K562 (cell line): Measurements from ENCODE around the gene DHRS13. TPM values are rescaled to one million over a fixed set of nuclear protein-coding genes. Genes with fewer than 3 reads are reported as not detected.
A peak's percentile ranks its signal among the peaks of the same experiment; 100 is the strongest.

Experiments
- CHD2 ChIP-seq: IDR thresholded peaks from 2 replicates; pipeline ENCODE4 v1.6.1; 2011; ENCODE audit warnings: low read depth, low read length
- E2F3 ChIP-seq: fragments of 250-450 bp; sonication (Bioruptor Pico); IDR thresholded peaks from 2 replicates; pipeline ENCODE4 v1.4.0; 2020; ENCODE audit warnings: mild to moderate bottlenecking
- LEF1 ChIP-seq: fragments of 450-650 bp; IDR thresholded peaks from 2 replicates; pipeline ENCODE4 v1.6.1; 2016; ENCODE audit warnings: mild to moderate bottlenecking
- NELFE ChIP-seq: IDR thresholded peaks from 2 replicates; pipeline ENCODE4 v1.6.1; 2011; ENCODE audit warnings: mild to moderate bottlenecking; ENCODE audit not compliant: insufficient read depth, insufficient read length
- SPI1 ChIP-seq: IDR thresholded peaks from 2 replicates; pipeline ENCODE4 v1.6.1; 2011; ENCODE audit warnings: low read depth, low read length, control low read depth, borderline replicate concordance
- STAT5B ChIP-seq: fragments of 250-450 bp; sonication (Bioruptor Pico); IDR thresholded peaks from 2 replicates; pipeline ENCODE4 v1.8.0; 2021; ENCODE audit warnings: mild to moderate bottlenecking, inconsistent platforms
- TAL1 ChIP-seq: fragments of 450-650 bp; IDR thresholded peaks from 2 replicates; pipeline ENCODE4 v1.6.1; 2016; ENCODE audit warnings: mild to moderate bottlenecking
- TCF15 ChIP-seq: fragments of 250-450 bp; sonication (Bioruptor Pico); IDR thresholded peaks from 2 replicates; pipeline ENCODE4 v1.8.0; 2022; ENCODE audit warnings: moderate library complexity, mild to moderate bottlenecking, inconsistent platforms
- ZC3H8 ChIP-seq: fragments of 450-650 bp; IDR thresholded peaks from 2 replicates; pipeline ENCODE4 v1.6.1; 2017
- ZNF668 ChIP-seq: fragments of 250-450 bp; sonication (Bioruptor Pico); IDR thresholded peaks from 2 replicates; pipeline ENCODE4 v1.8.0; 2022; ENCODE audit warnings: mild to moderate bottlenecking, inconsistent platforms
- ZNF830 ChIP-seq: fragments of 250-450 bp; sonication (Bioruptor Pico); IDR thresholded peaks from 2 replicates; pipeline ENCODE4 v1.5.0; 2021; ENCODE audit warnings: mild to moderate bottlenecking
- polyA plus RNA-seq, 8 experiments: library from polyadenylated mRNA; depleted of rRNA in 4 of 8; stranded (reverse) in 5 of 8; unstranded in 3 of 8; fragments of >200 nt; fragmentation: Nextera tagmentation in 2 of 8; fragmentation: Illumina TruSeq in 1 of 8; extraction: Ambion mirVana in 2 of 8; extraction: Trizol in 1 of 8; gene quantifications; 2 replicates each; pipeline versions ENCODE4 v1.2.1 to v1.2.3, GENCODE V29; 2011 to 2014; ENCODE audit warnings: inconsistent platforms in 1 of 8, missing spikeins in 1 of 8
- total RNA-seq, 7 experiments: library from RNA; depleted of rRNA in 6 of 7; stranded (reverse); fragments of >200 nt in 6 of 7; fragmentation: Illumina TruSeq in 2 of 7; extraction: Trizol in 2 of 7; gene quantifications; 2 replicates each; pipeline versions ENCODE4 v1.2.1 to v1.2.3, GENCODE V29; 2011 to 2021; ENCODE audit warnings: low replicate concordance in 1 of 7
- TF ChIP-seq, protein P1 (sequence below): fragments of 450-650 bp; IDR thresholded peaks from 2 replicates; pipeline ENCODE4 v1.6.1; 2017; ENCODE audit warnings: antibody characterized with exemption, mild to moderate bottlenecking
- TF ChIP-seq, protein P2 (sequence below): fragments of 450-650 bp; IDR thresholded peaks from 2 replicates; pipeline ENCODE4 v1.6.1; 2017; ENCODE audit warnings: antibody characterized with exemption
- TF ChIP-seq, protein P3 (sequence below): fragments of 250-450 bp; sonication (Bioruptor Pico); IDR thresholded peaks from 2 replicates; pipeline ENCODE4 v1.5.0; 2021; ENCODE audit warnings: mild to moderate bottlenecking, borderline replicate concordance

DHRS13 gene
- total and polyA plus RNA-seq, 9 of the 15 experiments (the other 6 are each of a cell fraction or from before 2014, with no cell fraction given), result 0.32 to 52.3 (median 34.3) TPM; not detected in 1

DNA sequence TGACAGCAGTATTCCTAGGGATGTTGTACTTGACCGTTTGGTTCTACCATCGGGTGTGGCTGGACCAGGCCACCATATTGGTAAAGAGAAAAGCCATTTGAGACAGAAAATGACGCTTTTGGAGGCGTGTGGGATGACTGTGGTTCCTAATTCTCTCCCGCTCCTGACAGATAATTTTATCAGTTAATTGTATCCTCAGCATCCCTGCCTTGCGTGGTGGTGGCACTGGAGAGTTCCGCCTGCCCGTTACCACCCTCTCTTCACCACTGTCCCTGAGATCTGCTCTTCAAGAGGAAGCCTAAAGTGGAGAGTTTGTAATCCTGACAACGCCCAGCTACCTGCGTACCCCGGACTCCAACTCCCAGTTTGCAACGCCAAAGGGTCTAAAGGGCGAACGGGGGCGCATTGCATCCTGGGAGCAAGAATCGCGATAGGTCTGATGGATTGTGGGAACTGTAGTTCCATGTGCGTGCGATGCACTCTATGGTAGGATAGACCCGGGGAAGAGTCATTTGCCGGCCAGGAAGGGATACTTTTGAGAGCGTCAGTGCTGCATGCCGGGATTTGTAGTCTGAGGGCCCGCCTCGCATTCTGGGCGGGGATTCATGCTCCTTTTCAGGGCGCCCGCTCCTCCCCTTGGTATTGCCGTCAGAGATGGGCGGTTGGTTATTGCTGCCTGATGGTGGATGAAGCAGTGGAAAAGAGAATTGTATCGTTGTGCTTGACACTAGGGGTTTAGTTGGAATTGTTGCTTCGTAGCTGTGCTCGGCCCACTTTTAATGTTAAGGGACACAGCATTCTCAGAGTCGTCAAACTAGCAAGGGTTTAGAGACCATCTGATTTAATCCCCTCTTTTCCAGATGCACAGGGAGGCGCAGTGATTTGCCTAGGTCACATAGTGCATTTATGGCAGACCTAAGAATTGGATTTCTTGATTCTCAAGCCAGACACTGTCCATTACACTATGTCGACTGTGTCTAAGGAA is 49.4 kb upstream of the DHRS13 start (continued):
- TF ChIP-seq NELFE, result no peak
- no peak for TF ChIP-seq LEF1
- TF ChIP-seq ZNF830, result no peak
- no peak for TF ChIP-seq TAL1
- TF ChIP-seq, protein P1, sequence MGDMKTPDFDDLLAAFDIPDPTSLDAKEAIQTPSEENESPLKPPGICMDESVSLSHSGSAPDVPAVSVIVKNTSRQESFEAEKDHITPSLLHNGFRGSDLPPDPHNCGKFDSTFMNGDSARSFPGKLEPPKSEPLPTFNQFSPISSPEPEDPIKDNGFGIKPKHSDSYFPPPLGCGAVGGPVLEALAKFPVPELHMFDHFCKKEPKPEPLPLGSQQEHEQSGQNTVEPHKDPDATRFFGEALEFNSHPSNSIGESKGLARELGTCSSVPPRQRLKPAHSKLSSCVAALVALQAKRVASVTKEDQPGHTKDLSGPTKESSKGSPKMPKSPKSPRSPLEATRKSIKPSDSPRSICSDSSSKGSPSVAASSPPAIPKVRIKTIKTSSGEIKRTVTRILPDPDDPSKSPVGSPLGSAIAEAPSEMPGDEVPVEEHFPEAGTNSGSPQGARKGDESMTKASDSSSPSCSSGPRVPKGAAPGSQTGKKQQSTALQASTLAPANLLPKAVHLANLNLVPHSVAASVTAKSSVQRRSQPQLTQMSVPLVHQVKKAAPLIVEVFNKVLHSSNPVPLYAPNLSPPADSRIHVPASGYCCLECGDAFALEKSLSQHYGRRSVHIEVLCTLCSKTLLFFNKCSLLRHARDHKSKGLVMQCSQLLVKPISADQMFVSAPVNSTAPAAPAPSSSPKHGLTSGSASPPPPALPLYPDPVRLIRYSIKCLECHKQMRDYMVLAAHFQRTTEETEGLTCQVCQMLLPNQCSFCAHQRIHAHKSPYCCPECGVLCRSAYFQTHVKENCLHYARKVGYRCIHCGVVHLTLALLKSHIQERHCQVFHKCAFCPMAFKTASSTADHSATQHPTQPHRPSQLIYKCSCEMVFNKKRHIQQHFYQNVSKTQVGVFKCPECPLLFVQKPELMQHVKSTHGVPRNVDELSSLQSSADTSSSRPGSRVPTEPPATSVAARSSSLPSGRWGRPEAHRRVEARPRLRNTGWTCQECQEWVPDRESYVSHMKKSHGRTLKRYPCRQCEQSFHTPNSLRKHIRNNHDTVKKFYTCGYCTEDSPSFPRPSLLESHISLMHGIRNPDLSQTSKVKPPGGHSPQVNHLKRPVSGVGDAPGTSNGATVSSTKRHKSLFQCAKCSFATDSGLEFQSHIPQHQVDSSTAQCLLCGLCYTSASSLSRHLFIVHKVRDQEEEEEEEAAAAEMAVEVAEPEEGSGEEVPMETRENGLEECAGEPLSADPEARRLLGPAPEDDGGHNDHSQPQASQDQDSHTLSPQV, result peak; percentile 92
- no peak for TF ChIP-seq ZC3H8
- TF ChIP-seq ZNF668, result no peak
- TF ChIP-seq, protein P2, sequence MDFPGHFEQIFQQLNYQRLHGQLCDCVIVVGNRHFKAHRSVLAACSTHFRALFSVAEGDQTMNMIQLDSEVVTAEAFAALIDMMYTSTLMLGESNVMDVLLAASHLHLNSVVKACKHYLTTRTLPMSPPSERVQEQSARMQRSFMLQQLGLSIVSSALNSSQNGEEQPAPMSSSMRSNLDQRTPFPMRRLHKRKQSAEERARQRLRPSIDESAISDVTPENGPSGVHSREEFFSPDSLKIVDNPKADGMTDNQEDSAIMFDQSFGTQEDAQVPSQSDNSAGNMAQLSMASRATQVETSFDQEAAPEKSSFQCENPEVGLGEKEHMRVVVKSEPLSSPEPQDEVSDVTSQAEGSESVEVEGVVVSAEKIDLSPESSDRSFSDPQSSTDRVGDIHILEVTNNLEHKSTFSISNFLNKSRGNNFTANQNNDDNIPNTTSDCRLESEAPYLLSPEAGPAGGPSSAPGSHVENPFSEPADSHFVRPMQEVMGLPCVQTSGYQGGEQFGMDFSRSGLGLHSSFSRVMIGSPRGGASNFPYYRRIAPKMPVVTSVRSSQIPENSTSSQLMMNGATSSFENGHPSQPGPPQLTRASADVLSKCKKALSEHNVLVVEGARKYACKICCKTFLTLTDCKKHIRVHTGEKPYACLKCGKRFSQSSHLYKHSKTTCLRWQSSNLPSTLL, result no peak
- TF ChIP-seq TCF15 (CRISPR knock-in tag), result no peak
- no peak for TF ChIP-seq STAT5B (CRISPR knock-in tag)
- peak; percentile 98 for TF ChIP-seq CHD2
- no peak for TF ChIP-seq SPI1
- TF ChIP-seq, protein P3, sequence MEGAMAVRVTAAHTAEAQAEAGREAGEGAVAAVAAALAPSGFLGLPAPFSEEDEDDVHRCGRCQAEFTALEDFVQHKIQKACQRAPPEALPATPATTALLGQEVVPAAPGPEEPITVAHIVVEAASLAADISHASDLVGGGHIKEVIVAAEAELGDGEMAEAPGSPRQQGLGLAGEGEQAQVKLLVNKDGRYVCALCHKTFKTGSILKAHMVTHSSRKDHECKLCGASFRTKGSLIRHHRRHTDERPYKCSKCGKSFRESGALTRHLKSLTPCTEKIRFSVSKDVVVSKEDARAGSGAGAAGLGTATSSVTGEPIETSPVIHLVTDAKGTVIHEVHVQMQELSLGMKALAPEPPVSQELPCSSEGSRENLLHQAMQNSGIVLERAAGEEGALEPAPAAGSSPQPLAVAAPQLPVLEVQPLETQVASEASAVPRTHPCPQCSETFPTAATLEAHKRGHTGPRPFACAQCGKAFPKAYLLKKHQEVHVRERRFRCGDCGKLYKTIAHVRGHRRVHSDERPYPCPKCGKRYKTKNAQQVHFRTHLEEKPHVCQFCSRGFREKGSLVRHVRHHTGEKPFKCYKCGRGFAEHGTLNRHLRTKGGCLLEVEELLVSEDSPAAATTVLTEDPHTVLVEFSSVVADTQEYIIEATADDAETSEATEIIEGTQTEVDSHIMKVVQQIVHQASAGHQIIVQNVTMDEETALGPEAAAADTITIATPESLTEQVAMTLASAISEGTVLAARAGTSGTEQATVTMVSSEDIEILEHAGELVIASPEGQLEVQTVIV (CRISPR knock-in tag), result no peak
- no peak for TF ChIP-seq E2F3 (CRISPR knock-in tag)
